Ishikawa (cell line): ENCODE results near the gene ZNF593OS.

Experiments
- CEBPB ChIP-seq: IDR thresholded peaks from 2 replicates; pipeline ENCODE4 v1.6.1; 2012
- CREB1 ChIP-seq: IDR thresholded peaks from 2 replicates; pipeline ENCODE4 v1.6.1; 2012; ENCODE audit warnings: low read depth
- EGR1 ChIP-seq: IDR thresholded peaks from 2 replicates; pipeline ENCODE4 v1.6.1; 2012
- EP300 ChIP-seq: IDR thresholded peaks from 2 replicates; pipeline ENCODE4 v1.6.1; 2012; ENCODE audit warnings: borderline replicate concordance
- FOXM1 ChIP-seq: IDR thresholded peaks from 2 replicates; pipeline ENCODE4 v1.6.1; 2012; ENCODE audit warnings: low read depth, borderline replicate concordance
- MAX ChIP-seq: IDR thresholded peaks from 2 replicates; pipeline ENCODE4 v1.6.1; 2012
- NFIC ChIP-seq: IDR thresholded peaks from 2 replicates; pipeline ENCODE4 v1.6.1; 2012
- RAD21 ChIP-seq: IDR thresholded peaks from 2 replicates; pipeline ENCODE4 v1.6.1; 2012; ENCODE audit warnings: low read depth
- REST ChIP-seq: IDR thresholded peaks from 2 replicates; pipeline ENCODE4 v1.6.1; 2012; ENCODE audit warnings: low read depth, mild to moderate bottlenecking
- TAF1 ChIP-seq: IDR thresholded peaks from 2 replicates; pipeline ENCODE4 v1.6.1; 2012; ENCODE audit warnings: low read depth, mild to moderate bottlenecking
- TCF12 ChIP-seq: IDR thresholded peaks from 2 replicates; pipeline ENCODE4 v1.6.1; 2012; ENCODE audit warnings: low read depth
- TEAD4 ChIP-seq: IDR thresholded peaks from 2 replicates; pipeline ENCODE4 v1.6.1; 2012
- USF1 ChIP-seq: IDR thresholded peaks from 2 replicates; pipeline ENCODE4 v1.6.1; 2012
- YY1 ChIP-seq: IDR thresholded peaks from 2 replicates; pipeline ENCODE4 v1.6.1; 2012; ENCODE audit warnings: low read depth
- ZBTB7A ChIP-seq: IDR thresholded peaks from 2 replicates; pipeline ENCODE4 v1.6.1; 2012; ENCODE audit warnings: low read depth

The ZNF593OS gene

GRCh38 chr1:26138974-26139558 is 32.6 kb downstream of the ZNF593OS start:
- TF ChIP-seq NFIC, result no peak
- TF ChIP-seq EP300, result no peak
- TF ChIP-seq REST, result no peak
- no peak for TF ChIP-seq EGR1
- no peak for TF ChIP-seq TEAD4
- TF ChIP-seq CREB1, result no peak
- TF ChIP-seq ZBTB7A, result no peak

- TF ChIP-seq TCF12, result no peak
- TF ChIP-seq TAF1, result no peak
- no peak for TF ChIP-seq ZBTB7A
- TF ChIP-seq EGR1, result no peak
- TF ChIP-seq REST, result no peak
- no peak for TF ChIP-seq FOXM1
- no peak for TF ChIP-seq EP300
- no peak for TF ChIP-seq MAX
- TF ChIP-seq CREB1, result no peak
Observed at GRCh38 chr1:26134466-26134865, 37.2 kb downstream of the ZNF593OS start.

- TF ChIP-seq MAX (no peak), REST (no peak), CEBPB (no peak)
Observed at GRCh38 chr1:26132834-26133167, 38.8 kb downstream of the ZNF593OS start.

- TF ChIP-seq CREB1 (no peak), EGR1 (no peak), USF1 (no peak), TEAD4 (no peak)
Observed at GRCh38 chr1:26132128-26132833, 39.4 kb downstream of the ZNF593OS start.

GRCh38 chr1:26130695-26131094 is 40.9 kb downstream of the ZNF593OS start:
- TF ChIP-seq TAF1, result no peak
- no peak for TF ChIP-seq EGR1
- TF ChIP-seq NFIC, result no peak
- no peak for TF ChIP-seq YY1
- no peak for TF ChIP-seq EP300
- TF ChIP-seq TCF12, result no peak
- TF ChIP-seq ZBTB7A, result no peak

GRCh38 chr1:26129778-26130177 is 41.9 kb downstream of the ZNF593OS start:
- no peak for TF ChIP-seq YY1
- TF ChIP-seq MAX, result no peak
- no peak for TF ChIP-seq CEBPB
- TF ChIP-seq TEAD4, result no peak
- no peak for TF ChIP-seq FOXM1
- no peak for TF ChIP-seq TCF12
- TF ChIP-seq RAD21, result no peak
- TF ChIP-seq ZBTB7A, result no peak
